Astrocyte of the cerebellum (primary cell): Measurements from ENCODE around the gene IL2RA.

ENCODE experiments used
- DNase-seq: peaks from one replicate; pipeline ENCODE4 v3.0.0-alpha.2; 2011; ENCODE audit warnings: low read depth
- H3K4me3 ChIP-seq: 2 replicates; pipeline ENCODE4 v1.5.1; 2011; ENCODE audit warnings: mild to moderate bottlenecking, low read depth, low read length, moderate library complexity
- CTCF ChIP-seq: IDR thresholded peaks from 2 replicates; pipeline ENCODE4 v1.5.1; 2012; ENCODE audit warnings: low read length, low read depth, moderate library complexity, mild to moderate bottlenecking; ENCODE audit errors: missing control alignments
- in situ Hi-C: cut with HindIII; loops from 2 replicates; pipeline ENCODE4 v1.10.0; 2017; ENCODE audit warnings: low sequenced_read_pairs

Gene IL2RA

GRCh38 chr10:6061056-6061455 lies 1.1 kb downstream of the IL2RA start:
- TF ChIP-seq CTCF: no peak
- in situ Hi-C loops: no loop called here
- no peak for DNase-seq
- no peak overlapping the region for H3K4me3 ChIP-seq

GRCh38 chr10:6059506-6059905 lies 2.7 kb downstream of the IL2RA start:
- no peak for DNase-seq
- H3K4me3 ChIP-seq: no peak overlapping the region
- in situ Hi-C loops: no loop called here
- TF ChIP-seq CTCF: no peak

GRCh38 chr10:6058682-6059475 lies 3.3 kb downstream of the IL2RA start:
- H3K4me3 ChIP-seq: no peak overlapping the region
- no peak for DNase-seq
- in situ Hi-C loops: no loop called here
- no peak for TF ChIP-seq CTCF

GRCh38 chr10:6056411-6057135 lies 5.6 kb downstream of the IL2RA start:
- in situ Hi-C loops: no loop called here
- no peak for TF ChIP-seq CTCF
- no peak overlapping the region for H3K4me3 ChIP-seq
- DNase-seq: no peak

GRCh38 chr10:6055929-6056328 lies 6.2 kb downstream of the IL2RA start:
- no peak overlapping the region for H3K4me3 ChIP-seq
- in situ Hi-C loops: no loop called here
- DNase-seq: no peak
- TF ChIP-seq CTCF: no peak

- in situ Hi-C loops: no loop called here
- no peak for DNase-seq
- no peak for TF ChIP-seq CTCF
- H3K4me3 ChIP-seq: no peak overlapping the region
Measured at GRCh38 chr10:6054884-6055283, 7.3 kb downstream of the IL2RA start.
